ENCODE data around the gene TNFAIP1. TPM values are rescaled to one million over a fixed set of nuclear protein-coding genes. Genes with fewer than 3 reads are reported as not detected.

Gene TNFAIP1
- total and polyA plus RNA-seq, 2 of the 4 experiments (the other 2 are of a cell fraction): 49.1 to 62.9 TPM

GRCh38 chr17:28390141-28390540 lies 54.6 kb downstream of the TNFAIP1 start:
- Histone ChIP-seq H3K14ac (replicated peaks; ENCODE audit: low read depth, low read length) (no peak overlapping the region), H3K4me1 (ENCODE audit: control insufficient read depth, insufficient read depth, low read length) (peaks cover 10% of the 10 kb centered on the region), H2BK15ac (ENCODE audit: low read depth, low read length) (no peak overlapping the region), H2AK9ac (replicated peaks; ENCODE audit: low read depth, low read length, poor library complexity) (no peak overlapping the region), H3K9ac (ENCODE audit: low read depth, low read length) (no peak overlapping the region), H4K8ac (ENCODE audit: low read depth in 2 of 2, low read length in 2 of 2) (no peak overlapping the region), H3K4ac (ENCODE audit: low read depth, low read length) (no peak overlapping the region), H3K79me1 (ENCODE audit: low read depth in 1 of 2, low read length in 2 of 2) (no peaks in the 10 kb centered on the region), H2BK5ac (ENCODE audit: low read depth, low read length, poor library complexity, severe bottlenecking) (no peak overlapping the region), H3K9me1 (ENCODE audit: insufficient read depth, low read length) (peaks cover 7% of the 10 kb centered on the region; the same call in 1 of the 2 replicates), H2AK5ac (ENCODE audit: low read depth, low read length) (no peak overlapping the region), H3K4me2 (ENCODE audit: low read depth, low read length) (no peak overlapping the region), H3K4me3 (ENCODE audit: insufficient read depth, low read depth, low read length) (no peak overlapping the region), H2BK120ac (ENCODE audit: low read depth, low read length) (no peak overlapping the region), H3K56ac (ENCODE audit: extremely low read depth, insufficient read depth, low read length) (no peak overlapping the region), H3K27me3 (ENCODE audit: control insufficient read depth, insufficient read depth, low read length) (no peaks in the 10 kb centered on the region), H4K91ac (ENCODE audit: insufficient read depth, low read depth, low read length) (no peak overlapping the region), H3K9me3 (ENCODE audit: control insufficient read depth, insufficient read depth, low read length) (no peaks in the 10 kb centered on the region), H3K23ac (ENCODE audit: low read depth, low read length) (no peak overlapping the region), H3K18ac (ENCODE audit: low read depth, low read length) (no peak overlapping the region), H4K20me1 (ENCODE audit: insufficient read depth, low read length) (no peaks in the 10 kb centered on the region), H2AFZ (replicated peaks; ENCODE audit: low read length, poor library complexity) (no peak overlapping the region), H3K36me3 (ENCODE audit: control insufficient read depth, insufficient read depth, low read length) (peaks cover 29% of the 10 kb centered on the region), H2BK20ac (ENCODE audit: low read depth, low read length) (no peak overlapping the region), H4K5ac (ENCODE audit: low read depth, low read length) (no peak overlapping the region), H3K27ac (ENCODE audit: insufficient read depth, low read length) (no peak overlapping the region)
- DNase-seq (no peak), ATAC-seq (ENCODE audit: low read depth) (no peak)
- WGBS, 2 experiments (ENCODE audit: extremely low coverage in 2 of 2, insufficient read length in 1 of 2): no CpG with 5 or more reads among the region's 1 CpG
- in situ Hi-C loops (cut with MboI; ENCODE audit: low sequenced_read_pairs): no loop called here
- intact Hi-C loops (cut with micrococcal nuclease): no loop called here
- TF ChIP-seq MXI1 (IDR thresholded peaks at IDR 0.05; ENCODE audit: borderline replicate concordance, low read depth, low read length) (no peak), SMC3 (IDR thresholded peaks at IDR 0.05; ENCODE audit: low read depth, low read length) (no peak), CHD1 (IDR thresholded peaks at IDR 0.05; ENCODE audit: low read depth, low read length) (no peak), RFX5 (IDR thresholded peaks at IDR 0.05; ENCODE audit: low read depth, low read length) (no peak), NFE2L2 (IDR thresholded peaks at IDR 0.05; ENCODE audit: low read depth, low read length) (no peak)
- TF ChIP-seq, protein P1, sequence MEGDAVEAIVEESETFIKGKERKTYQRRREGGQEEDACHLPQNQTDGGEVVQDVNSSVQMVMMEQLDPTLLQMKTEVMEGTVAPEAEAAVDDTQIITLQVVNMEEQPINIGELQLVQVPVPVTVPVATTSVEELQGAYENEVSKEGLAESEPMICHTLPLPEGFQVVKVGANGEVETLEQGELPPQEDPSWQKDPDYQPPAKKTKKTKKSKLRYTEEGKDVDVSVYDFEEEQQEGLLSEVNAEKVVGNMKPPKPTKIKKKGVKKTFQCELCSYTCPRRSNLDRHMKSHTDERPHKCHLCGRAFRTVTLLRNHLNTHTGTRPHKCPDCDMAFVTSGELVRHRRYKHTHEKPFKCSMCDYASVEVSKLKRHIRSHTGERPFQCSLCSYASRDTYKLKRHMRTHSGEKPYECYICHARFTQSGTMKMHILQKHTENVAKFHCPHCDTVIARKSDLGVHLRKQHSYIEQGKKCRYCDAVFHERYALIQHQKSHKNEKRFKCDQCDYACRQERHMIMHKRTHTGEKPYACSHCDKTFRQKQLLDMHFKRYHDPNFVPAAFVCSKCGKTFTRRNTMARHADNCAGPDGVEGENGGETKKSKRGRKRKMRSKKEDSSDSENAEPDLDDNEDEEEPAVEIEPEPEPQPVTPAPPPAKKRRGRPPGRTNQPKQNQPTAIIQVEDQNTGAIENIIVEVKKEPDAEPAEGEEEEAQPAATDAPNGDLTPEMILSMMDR (conservative IDR thresholded peaks at IDR 0.05; ENCODE audit: low read depth, low read length): no peak
- ChIA-PET CTCF (no interaction called here), POLR2A (ENCODE audit: unreplicated experiment) (no interaction called here)
- BruUV-seq (replicated peaks): no TSS peak
- dilution Hi-C loops (cut with HindIII; ENCODE audit: low sequenced_read_pairs, unreplicated experiment): no loop called here

All from IMR-90 (cell line).